ENCODE results near the gene TPM2. TPM values are rescaled to one million over a fixed set of nuclear protein-coding genes. Genes with fewer than 3 reads are reported as not detected.

TPM2 gene
- total RNA-seq, 1 experiment from 2014 or later: 7.0 TPM

DNA sequence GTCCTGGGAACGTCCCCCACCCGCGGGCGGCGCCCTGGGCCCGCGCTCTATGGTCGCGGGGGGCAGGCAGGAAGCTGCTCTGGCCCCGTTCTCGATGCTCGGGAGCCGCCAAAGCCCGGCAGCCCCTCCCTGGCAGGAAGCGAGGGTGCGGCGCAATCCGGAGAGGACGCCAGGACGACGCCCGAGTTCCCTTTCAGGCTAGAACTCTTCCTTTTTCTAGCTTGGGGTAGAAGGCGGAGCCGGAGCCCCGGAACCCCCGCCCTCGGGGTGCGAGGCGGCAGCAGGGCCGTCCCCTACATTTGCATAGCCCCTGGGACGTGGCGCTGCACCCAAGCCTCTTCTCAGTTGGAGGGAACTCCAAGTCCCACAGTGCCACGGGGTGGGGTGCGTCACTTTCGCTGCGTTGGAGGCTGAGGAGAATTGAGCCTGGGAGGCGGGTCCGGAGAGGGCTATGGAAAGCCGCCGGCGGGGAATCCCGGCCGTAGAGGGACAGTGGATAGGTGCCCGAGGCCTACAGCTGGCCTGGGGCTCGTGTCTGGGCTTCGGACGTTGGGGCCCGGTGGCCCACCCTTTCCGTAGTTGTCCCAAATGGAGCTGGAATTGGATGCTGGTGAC is 42.6 kb upstream of the TPM2 start, which contains the start of the genes CREB3 and TLN1:
CREB3 (plus strand) TSS at position 482 of the 615 bp plus-strand sequence; CDS start at position 589, 107 bp downstream.
TLN1 (minus strand) TSS at position 11 of the 615 bp plus-strand sequence. CDS start 6,501 bp downstream, outside the sequence.
- Histone ChIP-seq H3K27ac (ENCODE audit: low read length) (peak within 1 kb of the TSS; percentile 84), H3K4me3 (ENCODE audit: low read length) (peak within 1 kb of the TSS; percentile 90), H3K4me1 (ENCODE audit: insufficient read depth, low read length) (peaks cover 53% of the 10 kb centered on the region), H2AFZ (ENCODE audit: low read length) (peak within 1 kb of the TSS; percentile 81), H3K27me3 (ENCODE audit: low read length) (no peaks in the 10 kb centered on the region), H3K79me2 (ENCODE audit: low read length) (peaks cover 58% of the 10 kb centered on the region), H3K9me2 (replicated peaks; ENCODE audit: low read length) (no peaks in the 10 kb centered on the region), H3K36me3 (ENCODE audit: low read depth, low read length) (peaks cover 18% of the 10 kb centered on the region), H4K20me1 (ENCODE audit: low read length) (no peaks in the 10 kb centered on the region), H3F3A (ENCODE audit: low read length, unreplicated experiment) (no peaks in the 10 kb centered on the region), H3K9me3 (ENCODE audit: low read length) (no peaks in the 10 kb centered on the region), H3K9ac (ENCODE audit: low read length) (peak within 1 kb of the TSS; percentile 94), H3K4me2 (ENCODE audit: low read length) (peak within 1 kb of the TSS; percentile 90)
- TF ChIP-seq EZH2phosphoT487 (IDR thresholded peaks at IDR 0.05; ENCODE audit: borderline replicate concordance, low read length): no peak
- TF ChIP-seq, protein P1, sequence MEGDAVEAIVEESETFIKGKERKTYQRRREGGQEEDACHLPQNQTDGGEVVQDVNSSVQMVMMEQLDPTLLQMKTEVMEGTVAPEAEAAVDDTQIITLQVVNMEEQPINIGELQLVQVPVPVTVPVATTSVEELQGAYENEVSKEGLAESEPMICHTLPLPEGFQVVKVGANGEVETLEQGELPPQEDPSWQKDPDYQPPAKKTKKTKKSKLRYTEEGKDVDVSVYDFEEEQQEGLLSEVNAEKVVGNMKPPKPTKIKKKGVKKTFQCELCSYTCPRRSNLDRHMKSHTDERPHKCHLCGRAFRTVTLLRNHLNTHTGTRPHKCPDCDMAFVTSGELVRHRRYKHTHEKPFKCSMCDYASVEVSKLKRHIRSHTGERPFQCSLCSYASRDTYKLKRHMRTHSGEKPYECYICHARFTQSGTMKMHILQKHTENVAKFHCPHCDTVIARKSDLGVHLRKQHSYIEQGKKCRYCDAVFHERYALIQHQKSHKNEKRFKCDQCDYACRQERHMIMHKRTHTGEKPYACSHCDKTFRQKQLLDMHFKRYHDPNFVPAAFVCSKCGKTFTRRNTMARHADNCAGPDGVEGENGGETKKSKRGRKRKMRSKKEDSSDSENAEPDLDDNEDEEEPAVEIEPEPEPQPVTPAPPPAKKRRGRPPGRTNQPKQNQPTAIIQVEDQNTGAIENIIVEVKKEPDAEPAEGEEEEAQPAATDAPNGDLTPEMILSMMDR (conservative IDR thresholded peaks at IDR 0.05; ENCODE audit: low read depth, low read length): peak; percentile 21; the same call in 1 of the 2 replicates
- ATAC-seq (peak; percentile 74), DNase-seq (peak; percentile 96)
- BruUV-seq (replicated peaks): no TSS peak
- intact Hi-C loops (cut with micrococcal nuclease): loop anchor here (1.0 kb wide), 1 partner anchor 128 kb away; no protein-coding TSS in a partner anchor
- POLR2A ChIA-PET (ENCODE audit: unreplicated experiment): interaction anchor here (0.6 to 1.8 kb wide), 3 partner anchors 18 to 617 kb away, joined by 4 to 6 read pairs (median 5); no protein-coding TSS in a partner anchor
- CTCF ChIA-PET: interaction anchor here (1.1 to 1.3 kb wide), 2 partner anchors 36 to 71 kb away, joined by 3 to 5 read pairs; no protein-coding TSS in a partner anchor

DNA sequence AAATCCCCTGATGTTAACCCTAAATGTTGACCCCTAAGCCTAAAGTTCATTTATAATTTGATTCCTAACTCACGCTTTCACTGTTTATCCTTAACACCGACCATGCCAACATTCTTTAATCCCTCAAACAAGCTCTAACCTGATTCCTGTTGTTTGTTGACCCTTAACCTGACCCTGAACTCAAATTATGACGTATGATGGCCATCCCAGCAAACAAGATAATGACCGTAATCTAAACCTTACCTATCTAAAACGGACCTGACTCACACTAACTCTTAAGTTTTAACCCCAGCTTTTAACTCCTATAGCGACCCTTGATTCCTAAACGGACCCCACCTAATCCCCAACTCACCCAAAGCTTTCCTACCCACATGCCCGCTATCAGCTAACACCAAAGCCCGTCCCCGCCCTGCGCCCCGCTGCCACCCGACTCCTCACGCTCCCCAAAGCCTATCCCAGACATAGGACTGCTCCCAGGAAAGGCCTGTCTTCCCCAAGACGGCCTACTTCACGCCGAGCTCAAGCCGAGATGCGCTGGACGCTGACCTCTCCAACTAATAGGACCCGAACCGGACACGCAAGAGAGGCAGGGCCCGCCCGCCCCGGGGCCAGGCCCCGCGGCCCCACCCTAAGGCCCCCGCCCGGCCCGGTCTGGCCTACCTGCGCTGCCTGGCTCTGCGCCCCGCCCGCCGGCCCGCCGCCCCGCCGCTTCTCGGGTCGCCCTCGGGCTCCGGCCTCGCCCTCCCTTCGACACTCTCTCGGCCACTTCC is 41.9 kb upstream of the TPM2 start:
- intact Hi-C loops (cut with micrococcal nuclease): loop anchor here (1.0 kb wide), 1 partner anchor 127 kb away; no protein-coding TSS in a partner anchor
- H3K79me2 ChIP-seq (ENCODE audit: low read length): peaks cover 65% of the 10 kb centered on the region
- H3F3A ChIP-seq (ENCODE audit: low read length, unreplicated experiment): no peaks in the 10 kb centered on the region
- H3K27ac ChIP-seq (ENCODE audit: low read length): peak overlapping the region; percentile 84
- ATAC-seq: no peak
- peak overlapping the region; percentile 94 for H3K9ac ChIP-seq (ENCODE audit: low read length)
- TSS peak; percentile 55 for BruUV-seq (replicated peaks)
- TF ChIP-seq EZH2 (IDR thresholded peaks at IDR 0.05; ENCODE audit: low read length, unreplicated experiment): no peak
- TF ChIP-seq EZH2phosphoT487 (IDR thresholded peaks at IDR 0.05; ENCODE audit: borderline replicate concordance, low read length): no peak
- TF ChIP-seq, protein P1 (conservative IDR thresholded peaks at IDR 0.05; ENCODE audit: low read depth, low read length): no peak
- CTCF ChIA-PET: interaction anchor here (1.1 to 1.3 kb wide), 2 partner anchors 35 to 70 kb away, joined by 3 to 5 read pairs; no protein-coding TSS in a partner anchor
- peaks cover 13% of the 10 kb centered on the region; the same call in 1 of the 2 replicates for H3K36me3 ChIP-seq (ENCODE audit: low read depth, low read length)
- H3K9me2 ChIP-seq (replicated peaks; ENCODE audit: low read length): no peaks in the 10 kb centered on the region
- POLR2A ChIA-PET (ENCODE audit: unreplicated experiment): interaction anchor here (0.6 to 1.8 kb wide), 3 partner anchors 18 to 628 kb away, joined by 3 to 6 read pairs (median 5); no protein-coding TSS in a partner anchor
- no peak for DNase-seq
- H3K9me3 ChIP-seq (ENCODE audit: low read length): no peaks in the 10 kb centered on the region
- no peaks in the 10 kb centered on the region for H3K27me3 ChIP-seq (ENCODE audit: low read length)
- peak overlapping the region; percentile 90 for H3K4me2 ChIP-seq (ENCODE audit: low read length)
- peak overlapping the region; percentile 66 for H2AFZ ChIP-seq (ENCODE audit: low read length)
- H3K4me1 ChIP-seq (ENCODE audit: insufficient read depth, low read length): peaks cover 54% of the 10 kb centered on the region
- H3K4me3 ChIP-seq (ENCODE audit: low read length): peak overlapping the region; percentile 90
- H4K20me1 ChIP-seq (ENCODE audit: low read length): no peaks in the 10 kb centered on the region
